HCT116 (cell line): Measurements from ENCODE around the gene GNG7. TPM values are rescaled to one million over a fixed set of nuclear protein-coding genes. Genes with fewer than 3 reads are reported as not detected.

Experiments used
- ATAC-seq: fragments of 200-7000 bp; cut with Tn5 transposase; 2 replicates; pipeline ENCODE4 v1.9.1; 2020; ENCODE audit warnings: mild to moderate bottlenecking, moderate library complexity
- BruUV-seq: library from RNA; stranded (reverse); fragments of 400-500 nt; replicated peaks from 2 replicates; lab custom pipeline; 2021; lab: Mats Ljungman, UMichigan
- CTCF ChIA-PET: fragments of 300-600 bp; sonication (Branson Sonifier 250); formaldehyde crosslinking; loops from one replicate; lab custom pipeline; 2021; ENCODE audit warnings: antibody characterized with exemption; lab: Charles Lee
- POLR2A ChIA-PET: fragments of 300-600, 350-600 bp; sonication (Branson Sonifier 250); formaldehyde crosslinking; loops from one replicate; lab custom pipeline; 2021; ENCODE audit warnings: antibody characterized with exemption; lab: Charles Lee
- RAD21 ChIA-PET, 2 experiments: fragments of 300-600 bp; sonication (Branson Sonifier 250); formaldehyde crosslinking; loops; one replicate each; lab custom pipeline; 2023; ENCODE audit warnings: low total read pairs in 2 of 2; ENCODE audit not compliant: uncharacterized antibody in 2 of 2, unreplicated experiment in 2 of 2, low non-redundant PET in 1 of 2; lab: Charles Lee
- DNase-seq: peaks from one replicate; pipeline ENCODE4 v3.0.0-alpha.2; 2010; ENCODE audit warnings: low read depth, low spot score
- H2AFZ ChIP-seq: fragments of 200-600 bp; shearing (Covaris generic), sonication (generic); 2 replicates; pipeline ENCODE4 v1.6.1; 2017; ENCODE audit warnings: low read depth, mixed run types, mixed read lengths, antibody characterized with exemption, low read length; ENCODE audit not compliant: poor library complexity, severe bottlenecking
- H3K27ac ChIP-seq: 2 replicates; pipeline ENCODE4 v1.5.1; 2012; ENCODE audit warnings: low read depth, low read length
- H3K27me3 ChIP-seq: fragments of 200-600 bp; sonication (generic); 2 replicates; pipeline ENCODE4 v1.6.1; 2016; ENCODE audit warnings: mixed run types, low read length, mixed read lengths; ENCODE audit not compliant: insufficient read depth
- H3K36me3 ChIP-seq, 2 experiments: fragments of 200-500 bp in 1 of 2; fragments of 200-600 bp in 1 of 2; sonication (Bioruptor generic) in 1 of 2; sonication (generic) in 1 of 2; 2 replicates each; pipeline versions ENCODE4 v1.5.1 to v1.6.1; 2014 to 2016; ENCODE audit warnings: low read length in 2 of 2, inconsistent platforms in 1 of 2, mixed read lengths in 1 of 2, mixed run types in 1 of 2; ENCODE audit not compliant: insufficient read depth in 2 of 2, control insufficient read depth in 1 of 2
- H3K4me1 ChIP-seq, 2 experiments: fragments of 200-600 bp in 1 of 2; sonication (generic) in 1 of 2; 2 replicates each; pipeline versions ENCODE4 v1.5.1 to v1.6.1; 2012 to 2017; ENCODE audit warnings: low read length in 2 of 2, inconsistent platforms in 1 of 2, mild to moderate bottlenecking in 1 of 2, mixed read lengths in 1 of 2, mixed run types in 1 of 2, moderate library complexity in 1 of 2; ENCODE audit not compliant: insufficient read depth in 2 of 2, control insufficient read depth in 1 of 2
- H3K4me2 ChIP-seq: fragments of 200-600 bp; sonication (generic); 2 replicates; pipeline ENCODE4 v1.6.1; 2017; ENCODE audit warnings: mixed run types, low read length, mixed read lengths
- H3K4me3 ChIP-seq, 2 experiments: fragments of 200-600 bp in 1 of 2; sonication (generic) in 1 of 2; replicated peaks in 1 of 2; 2 replicates each; pipeline ENCODE4 v1.5.1; 2011 to 2016; ENCODE audit warnings: low read length in 2 of 2, control low read depth in 1 of 2, low read depth in 1 of 2, mild to moderate bottlenecking in 1 of 2, mixed read lengths in 1 of 2, mixed run types in 1 of 2
- H3K79me2 ChIP-seq: fragments of 200-600 bp; sonication (generic); 2 replicates; pipeline ENCODE4 v1.6.1; 2017; ENCODE audit warnings: mild to moderate bottlenecking, mixed run types, low read length, moderate library complexity, mixed read lengths; ENCODE audit not compliant: insufficient read depth
- H3K9ac ChIP-seq: fragments of 200-600 bp; sonication (generic); 2 replicates; pipeline ENCODE4 v1.6.1; 2016; ENCODE audit warnings: low read length, mixed read lengths
- H3K9me2 ChIP-seq: fragments of 200-600 bp; sonication (generic), shearing (Covaris generic); 2 replicates; pipeline ENCODE4 v1.6.1; 2017; ENCODE audit warnings: mixed run types, mild to moderate bottlenecking, moderate library complexity; ENCODE audit not compliant: insufficient read depth
- H3K9me3 ChIP-seq, 2 experiments: fragments of 200-500 bp in 1 of 2; fragments of 200-600 bp in 1 of 2; sonication (Bioruptor generic) in 1 of 2; sonication (generic) in 1 of 2; 2 replicates each; pipeline ENCODE4 v1.6.1; 2014 to 2017; ENCODE audit warnings: low read length in 2 of 2, mixed read lengths in 2 of 2, inconsistent platforms in 1 of 2, low read depth in 1 of 2, mild to moderate bottlenecking in 1 of 2, mixed run types in 1 of 2, moderate library complexity in 1 of 2; ENCODE audit not compliant: control insufficient read depth in 1 of 2, insufficient read depth in 1 of 2
- H4K20me1 ChIP-seq: fragments of 200-600 bp; sonication (generic), shearing (Covaris generic); 2 replicates; pipeline ENCODE4 v1.6.1; 2017; ENCODE audit warnings: mixed run types, mild to moderate bottlenecking, moderate library complexity; ENCODE audit not compliant: insufficient read depth
- CBX3 ChIP-seq: IDR thresholded peaks from 2 replicates; pipeline ENCODE4 v1.6.1; 2012; ENCODE audit warnings: low read depth
- CEBPB ChIP-seq: IDR thresholded peaks from 2 replicates; pipeline ENCODE4 v1.6.1; 2012; ENCODE audit warnings: low read depth
- EZH2 ChIP-seq: fragments of 200-600 bp; sonication (generic); IDR thresholded peaks from 2 replicates; pipeline ENCODE4 v1.6.1; 2017; ENCODE audit warnings: antibody characterized with exemption, mixed run types
- FOSL1 ChIP-seq: IDR thresholded peaks from 2 replicates; pipeline ENCODE4 v1.6.1; 2012; ENCODE audit warnings: low read depth
- JUND ChIP-seq: IDR thresholded peaks from 2 replicates; pipeline ENCODE4 v1.6.1; 2012
- POLR2A ChIP-seq: IDR thresholded peaks from 2 replicates; pipeline ENCODE4 v1.7.0; 2011; ENCODE audit warnings: borderline replicate concordance; ENCODE audit not compliant: insufficient read depth, insufficient read length; ENCODE audit errors: extremely low read depth
- POLR2AphosphoS5 ChIP-seq: IDR thresholded peaks from 2 replicates; pipeline ENCODE4 v1.6.1; 2011; ENCODE audit warnings: mild to moderate bottlenecking, low read depth, low read length, moderate library complexity
- RAD21 ChIP-seq: IDR thresholded peaks from 2 replicates; pipeline ENCODE4 v1.6.1; 2012; ENCODE audit warnings: low read depth, mild to moderate bottlenecking
- SRF ChIP-seq: IDR thresholded peaks from 2 replicates; pipeline ENCODE4 v1.6.1; 2012; ENCODE audit warnings: low read depth
- TCF7L2 ChIP-seq: IDR thresholded peaks from 2 replicates; pipeline ENCODE4 v1.7.0; 2011; ENCODE audit warnings: borderline replicate concordance, inconsistent platforms; ENCODE audit not compliant: insufficient read depth, insufficient read length; ENCODE audit errors: extremely low read depth
- YY1 ChIP-seq: IDR thresholded peaks from 2 replicates; pipeline ENCODE4 v1.6.1; 2011; ENCODE audit warnings: low read length, low read depth, moderate library complexity, mild to moderate bottlenecking; ENCODE audit not compliant: insufficient replicate concordance; ENCODE audit errors: extremely low read depth
- intact Hi-C: fragments of 100-400 bp; cut with micrococcal nuclease; formaldehyde crosslinking; loops from 2 replicates; pipeline ENCODE4 v1.10.0; 2022
- total RNA-seq: library from RNA; stranded (reverse); gene quantifications from one replicate; pipeline ENCODE4 v1.2.1, GENCODE V29; 2021; ENCODE audit not compliant: unreplicated experiment
- TF ChIP-seq, protein P1 (sequence below), 3 experiments: fragments of 200-600 bp in 1 of 3; sonication (generic) in 1 of 3; IDR thresholded peaks in 2 of 3; conservative IDR thresholded peaks in 1 of 3; 2 replicates each; pipeline ENCODE4 v1.5.1; 2012 to 2017; ENCODE audit warnings: low read depth in 2 of 3, low read length in 2 of 3, antibody characterized with exemption in 1 of 3, borderline replicate concordance in 1 of 3, control low read depth in 1 of 3, mild to moderate bottlenecking in 1 of 3, mixed read lengths in 1 of 3, mixed run types in 1 of 3, moderate library complexity in 1 of 3; ENCODE audit not compliant: insufficient read depth in 1 of 3
- TF ChIP-seq, protein P2 (sequence below): IDR thresholded peaks from 2 replicates; pipeline ENCODE4 v1.6.1; 2012
- TF ChIP-seq, protein P3 (sequence below): IDR thresholded peaks from 2 replicates; pipeline ENCODE4 v1.6.1; 2012
- TF ChIP-seq, protein P4 (sequence below): IDR thresholded peaks from 2 replicates; pipeline ENCODE4 v1.6.1; 2012; ENCODE audit warnings: low read depth

The GNG7 gene
- total RNA-seq, 1 experiment from 2014 or later: 11.3 TPM

DNA sequence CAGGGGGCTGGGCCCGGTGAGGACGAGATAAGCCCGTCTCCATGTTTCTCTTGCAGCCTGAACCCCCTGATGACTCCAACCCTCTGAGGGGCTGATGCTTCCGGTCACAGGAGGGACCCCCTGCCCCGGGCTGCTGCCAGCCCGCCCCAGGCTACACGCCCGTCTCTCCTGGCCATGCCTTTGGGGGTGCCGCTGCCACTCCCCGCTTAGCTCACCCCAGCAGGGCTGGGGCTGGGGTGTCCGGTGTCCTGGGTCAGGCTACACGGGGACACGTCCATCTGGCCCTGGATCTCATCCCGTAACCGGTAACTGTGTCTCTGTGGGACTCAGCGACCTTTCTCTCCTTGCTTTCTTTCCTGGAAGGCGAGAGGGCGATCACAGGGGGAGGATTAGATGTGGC lies 185.8 kb downstream of the GNG7 start:
- H3K27ac ChIP-seq: no peak overlapping the region
- ChIA-PET CTCF (no interaction called here), POLR2A (interaction anchor here (1.3 to 1.4 kb wide), 2 partner anchors 13 to 40 kb away, joined by 3 to 4 read pairs; partner anchors contain the start of gene GADD45B), RAD21 (no interaction called here)
- no peak overlapping the region for H3K4me2 ChIP-seq
- H3K9ac ChIP-seq: no peak overlapping the region
- BruUV-seq: no TSS peak
- DNase-seq (no peak), ATAC-seq (no peak)
- TF ChIP-seq, protein P1, sequence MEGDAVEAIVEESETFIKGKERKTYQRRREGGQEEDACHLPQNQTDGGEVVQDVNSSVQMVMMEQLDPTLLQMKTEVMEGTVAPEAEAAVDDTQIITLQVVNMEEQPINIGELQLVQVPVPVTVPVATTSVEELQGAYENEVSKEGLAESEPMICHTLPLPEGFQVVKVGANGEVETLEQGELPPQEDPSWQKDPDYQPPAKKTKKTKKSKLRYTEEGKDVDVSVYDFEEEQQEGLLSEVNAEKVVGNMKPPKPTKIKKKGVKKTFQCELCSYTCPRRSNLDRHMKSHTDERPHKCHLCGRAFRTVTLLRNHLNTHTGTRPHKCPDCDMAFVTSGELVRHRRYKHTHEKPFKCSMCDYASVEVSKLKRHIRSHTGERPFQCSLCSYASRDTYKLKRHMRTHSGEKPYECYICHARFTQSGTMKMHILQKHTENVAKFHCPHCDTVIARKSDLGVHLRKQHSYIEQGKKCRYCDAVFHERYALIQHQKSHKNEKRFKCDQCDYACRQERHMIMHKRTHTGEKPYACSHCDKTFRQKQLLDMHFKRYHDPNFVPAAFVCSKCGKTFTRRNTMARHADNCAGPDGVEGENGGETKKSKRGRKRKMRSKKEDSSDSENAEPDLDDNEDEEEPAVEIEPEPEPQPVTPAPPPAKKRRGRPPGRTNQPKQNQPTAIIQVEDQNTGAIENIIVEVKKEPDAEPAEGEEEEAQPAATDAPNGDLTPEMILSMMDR (IDR thresholded peaks at IDR 0.05 in 2 of 3, conservative IDR thresholded peaks at IDR 0.05 in 1 of 3; ENCODE audit: borderline replicate concordance in 1 of 3, insufficient read depth in 1 of 3, low read depth in 2 of 3, low read length in 2 of 3): no peak
- TF ChIP-seq RAD21: no peak
- no peak for TF ChIP-seq CEBPB
- no peak for TF ChIP-seq JUND
- no peak for TF ChIP-seq TCF7L2
- TF ChIP-seq, protein P2, sequence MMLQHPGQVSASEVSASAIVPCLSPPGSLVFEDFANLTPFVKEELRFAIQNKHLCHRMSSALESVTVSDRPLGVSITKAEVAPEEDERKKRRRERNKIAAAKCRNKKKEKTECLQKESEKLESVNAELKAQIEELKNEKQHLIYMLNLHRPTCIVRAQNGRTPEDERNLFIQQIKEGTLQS: no peak
- TF ChIP-seq POLR2AphosphoS5: no peak
- no peak for TF ChIP-seq FOSL1
- TF ChIP-seq POLR2A: no peak
- TF ChIP-seq SRF: no peak
- TF ChIP-seq YY1: no peak
- TF ChIP-seq, protein P3, sequence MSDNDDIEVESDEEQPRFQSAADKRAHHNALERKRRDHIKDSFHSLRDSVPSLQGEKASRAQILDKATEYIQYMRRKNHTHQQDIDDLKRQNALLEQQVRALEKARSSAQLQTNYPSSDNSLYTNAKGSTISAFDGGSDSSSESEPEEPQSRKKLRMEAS: no peak
- TF ChIP-seq EZH2: no peak
- no peak for TF ChIP-seq CBX3
- TF ChIP-seq, protein P4, sequence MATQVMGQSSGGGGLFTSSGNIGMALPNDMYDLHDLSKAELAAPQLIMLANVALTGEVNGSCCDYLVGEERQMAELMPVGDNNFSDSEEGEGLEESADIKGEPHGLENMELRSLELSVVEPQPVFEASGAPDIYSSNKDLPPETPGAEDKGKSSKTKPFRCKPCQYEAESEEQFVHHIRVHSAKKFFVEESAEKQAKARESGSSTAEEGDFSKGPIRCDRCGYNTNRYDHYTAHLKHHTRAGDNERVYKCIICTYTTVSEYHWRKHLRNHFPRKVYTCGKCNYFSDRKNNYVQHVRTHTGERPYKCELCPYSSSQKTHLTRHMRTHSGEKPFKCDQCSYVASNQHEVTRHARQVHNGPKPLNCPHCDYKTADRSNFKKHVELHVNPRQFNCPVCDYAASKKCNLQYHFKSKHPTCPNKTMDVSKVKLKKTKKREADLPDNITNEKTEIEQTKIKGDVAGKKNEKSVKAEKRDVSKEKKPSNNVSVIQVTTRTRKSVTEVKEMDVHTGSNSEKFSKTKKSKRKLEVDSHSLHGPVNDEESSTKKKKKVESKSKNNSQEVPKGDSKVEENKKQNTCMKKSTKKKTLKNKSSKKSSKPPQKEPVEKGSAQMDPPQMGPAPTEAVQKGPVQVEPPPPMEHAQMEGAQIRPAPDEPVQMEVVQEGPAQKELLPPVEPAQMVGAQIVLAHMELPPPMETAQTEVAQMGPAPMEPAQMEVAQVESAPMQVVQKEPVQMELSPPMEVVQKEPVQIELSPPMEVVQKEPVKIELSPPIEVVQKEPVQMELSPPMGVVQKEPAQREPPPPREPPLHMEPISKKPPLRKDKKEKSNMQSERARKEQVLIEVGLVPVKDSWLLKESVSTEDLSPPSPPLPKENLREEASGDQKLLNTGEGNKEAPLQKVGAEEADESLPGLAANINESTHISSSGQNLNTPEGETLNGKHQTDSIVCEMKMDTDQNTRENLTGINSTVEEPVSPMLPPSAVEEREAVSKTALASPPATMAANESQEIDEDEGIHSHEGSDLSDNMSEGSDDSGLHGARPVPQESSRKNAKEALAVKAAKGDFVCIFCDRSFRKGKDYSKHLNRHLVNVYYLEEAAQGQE: no peak
- H3K9me3 ChIP-seq: no peaks in the 10 kb centered on the region
- H2AFZ ChIP-seq: no peak overlapping the region
- H3K9me2 ChIP-seq: no peaks in the 10 kb centered on the region
- intact Hi-C loops: no loop called here
- no peaks in the 10 kb centered on the region for H3K36me3 ChIP-seq
- H3K79me2 ChIP-seq: no peaks in the 10 kb centered on the region
- H3K4me3 ChIP-seq: no peak overlapping the region
- no peaks in the 10 kb centered on the region for H3K27me3 ChIP-seq
- peaks cover 15 to 42% of the 10 kb centered on the region in 2 experiments for H3K4me1 ChIP-seq
- H4K20me1 ChIP-seq: no peaks in the 10 kb centered on the region
